Activated naive CD4-positive, alpha-beta T cell treated with Interleukin-2 at 50 U/mL for 16 hours (primary cell): Measurements from ENCODE around the gene TANC2.

ENCODE experiments used
- DNase-seq: peaks from one replicate; pipeline ENCODE4 v3.0.0-alpha.2; 2020

The TANC2 gene

GRCh38 chr17:62965686-62966425 is at the start of gene TANC2:
Gene TANC2 (plus strand): TSS chr17:62966235. CDS start chr17:63009560, 43,325 bp downstream.
- DNase-seq, result peak; percentile 79

GRCh38 chr17:62916684-62917571 is 49.1 kb upstream of the TANC2 start:
- no peak for DNase-seq

DNA sequence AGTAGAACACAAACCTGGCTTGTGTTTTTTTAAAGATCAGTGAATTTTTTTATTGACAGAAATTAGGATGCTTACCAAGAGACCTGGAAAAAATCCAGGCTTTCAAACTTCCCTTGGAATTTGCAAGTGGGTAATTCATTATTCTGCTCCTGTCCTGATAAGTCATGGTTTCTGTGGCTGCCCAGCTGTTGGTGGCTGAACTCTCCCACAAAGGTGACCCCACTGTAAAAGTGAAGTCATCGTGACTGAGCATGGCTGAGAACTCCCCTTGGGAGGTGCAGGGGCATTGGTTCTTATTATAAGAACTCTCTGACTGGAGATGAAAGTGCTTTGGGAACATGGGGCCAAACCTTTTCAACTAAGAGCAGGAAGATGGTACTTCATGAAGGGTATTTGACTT is 46.6 kb upstream of the TANC2 start:
- no peak for DNase-seq

GRCh38 chr17:62920300-62920699 is 45.7 kb upstream of the TANC2 start:
- DNase-seq, result no peak

- no peak for DNase-seq
These were observed 44.2 kb upstream of the TANC2 start for GRCh38 chr17:62921817-62922216.

DNA sequence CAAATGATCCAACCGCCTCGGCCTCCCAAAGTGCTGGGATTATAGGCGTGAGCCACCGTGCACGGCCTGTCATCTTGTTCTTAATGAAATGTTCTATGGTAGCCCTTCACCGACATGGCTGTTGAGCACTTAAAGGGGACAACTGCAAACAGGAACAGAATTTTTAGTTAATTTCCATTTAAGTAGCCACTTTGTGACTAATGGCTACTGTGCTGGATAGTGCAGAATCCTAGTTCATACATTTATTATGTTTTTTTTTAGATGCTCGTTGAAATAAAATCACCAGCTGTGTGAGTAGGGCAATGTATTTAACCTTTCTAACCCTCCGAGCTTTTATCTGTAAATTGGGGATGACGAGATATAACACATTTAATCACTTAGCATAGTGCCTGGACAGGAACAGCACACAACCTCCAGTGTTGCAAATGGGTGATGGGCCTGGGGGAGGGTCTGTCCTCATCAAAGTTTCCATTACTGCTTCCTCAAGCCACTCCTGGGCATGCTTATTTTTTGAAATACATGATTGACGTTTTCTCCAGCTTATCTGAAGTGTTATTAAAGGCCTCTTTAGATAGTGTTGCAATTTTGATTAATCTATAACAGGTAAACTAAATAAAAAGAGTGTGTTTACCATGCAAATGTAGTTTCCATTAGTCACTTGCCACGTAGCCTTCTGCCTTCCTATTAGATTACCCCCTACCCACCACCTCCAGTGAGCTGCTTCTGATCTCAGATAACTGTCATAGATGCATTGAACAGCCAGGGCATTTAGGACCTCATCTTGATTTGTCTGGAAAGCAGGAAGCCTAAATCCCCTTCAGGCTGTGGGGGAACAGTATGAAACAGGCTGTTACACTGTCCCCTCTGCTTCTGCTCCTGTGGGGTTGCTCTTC is 42.5 kb upstream of the TANC2 start:
- DNase-seq, result no peak

GRCh38 chr17:62925267-62925836 is 40.7 kb upstream of the TANC2 start:
- no peak for DNase-seq

DNA sequence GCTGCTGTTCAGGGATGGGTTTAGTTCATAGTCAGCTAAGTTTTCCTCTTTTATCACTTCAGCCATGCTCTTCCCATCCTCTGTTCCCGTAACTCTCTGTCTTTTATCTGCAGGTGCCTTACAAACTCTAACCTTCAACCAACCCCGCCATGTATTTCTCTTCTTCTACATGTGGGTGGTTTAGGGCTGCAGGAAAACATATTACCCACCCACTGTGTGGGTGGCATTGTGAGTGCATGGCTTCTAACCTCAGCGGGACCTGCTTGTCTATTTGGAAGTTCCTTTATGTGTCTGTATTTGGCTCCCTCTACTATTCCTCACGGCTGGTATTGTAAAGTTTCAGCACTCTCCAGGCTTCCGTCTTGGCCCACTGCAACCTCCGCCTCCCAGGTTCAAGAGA is 39.0 kb upstream of the TANC2 start:
- DNase-seq, result no peak

DNA sequence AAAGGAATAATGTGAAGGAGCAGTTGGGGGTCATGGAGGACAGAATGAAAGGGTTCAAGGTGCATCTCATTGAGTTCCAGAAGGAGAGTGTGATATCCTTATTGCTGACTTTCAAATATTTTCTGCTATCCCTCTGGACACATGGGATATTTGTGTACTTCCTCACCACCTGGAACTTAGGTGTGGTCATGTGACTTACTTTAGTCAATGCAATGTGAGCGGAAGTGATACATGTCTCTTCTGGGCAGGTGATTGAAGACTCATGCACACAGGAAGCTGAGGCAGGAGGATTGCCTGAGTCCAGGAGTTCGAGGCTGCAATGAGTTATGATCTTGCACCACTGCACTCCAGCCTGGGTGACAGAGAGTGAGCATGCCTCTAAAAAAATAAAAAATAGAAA is 36.7 kb upstream of the TANC2 start:
- DNase-seq, result no peak

DNA sequence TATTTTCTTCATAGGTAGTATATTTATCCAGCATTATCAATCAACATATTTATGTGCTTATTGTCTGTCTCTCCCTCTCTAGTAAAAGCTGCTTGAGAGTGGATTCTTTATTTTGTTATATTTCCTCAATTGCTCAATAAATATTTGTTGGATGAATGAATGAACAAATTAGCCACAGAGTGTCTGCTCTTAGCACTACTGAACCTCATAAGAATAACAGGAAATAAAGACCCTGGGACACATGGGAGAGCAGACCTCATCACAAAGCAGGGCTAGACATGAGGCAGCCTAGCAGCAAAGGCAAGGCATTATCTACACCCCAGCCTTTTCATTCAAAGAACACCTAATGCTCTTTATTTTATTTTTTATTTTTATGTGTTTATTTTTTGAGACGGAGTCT is 34.9 kb upstream of the TANC2 start:
- DNase-seq, result no peak

- no peak for DNase-seq
These were observed 32.3 kb upstream of the TANC2 start for GRCh38 chr17:62933501-62934385.

DNA sequence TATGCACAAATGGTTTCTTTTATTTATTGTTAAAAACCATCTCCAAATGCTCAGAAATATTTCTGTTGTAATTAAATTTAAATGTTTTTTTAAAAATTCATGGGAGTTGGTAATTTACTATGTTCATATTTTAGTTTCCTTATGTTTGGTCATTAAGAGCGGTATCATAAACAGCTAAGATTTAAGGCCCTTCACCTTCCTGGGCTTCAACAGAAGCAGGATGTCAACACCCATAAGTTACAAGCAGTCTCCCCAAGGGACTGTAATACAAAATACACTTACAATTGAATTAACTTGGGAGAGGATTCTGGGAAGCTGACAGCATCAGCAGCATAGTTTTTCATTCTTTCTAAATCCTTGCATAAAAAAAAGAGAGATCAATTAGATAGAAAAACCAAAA is 30.9 kb upstream of the TANC2 start:
- no peak for DNase-seq

DNA sequence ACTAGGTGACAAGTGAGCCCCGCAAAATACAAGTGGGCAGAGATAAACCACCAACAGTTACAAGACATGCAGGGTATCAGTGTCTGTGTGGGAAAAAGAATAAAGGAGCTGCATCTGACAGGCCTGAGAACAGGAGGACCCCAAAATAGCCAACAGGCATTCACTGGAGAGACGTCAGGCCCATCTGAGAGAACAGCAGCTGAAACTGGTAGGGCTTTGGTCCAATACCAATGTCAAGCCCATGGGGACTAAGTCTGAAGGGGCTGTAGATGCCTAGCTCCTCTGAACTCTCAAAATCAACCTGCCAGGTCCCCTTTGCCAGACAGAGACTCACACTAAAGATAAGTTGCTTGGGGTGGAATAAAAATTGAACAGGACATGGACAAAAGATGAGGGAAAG is 30.5 kb upstream of the TANC2 start:
- no peak for DNase-seq

- no peak for DNase-seq
These were observed 28.4 kb upstream of the TANC2 start for GRCh38 chr17:62937606-62938005.

DNA sequence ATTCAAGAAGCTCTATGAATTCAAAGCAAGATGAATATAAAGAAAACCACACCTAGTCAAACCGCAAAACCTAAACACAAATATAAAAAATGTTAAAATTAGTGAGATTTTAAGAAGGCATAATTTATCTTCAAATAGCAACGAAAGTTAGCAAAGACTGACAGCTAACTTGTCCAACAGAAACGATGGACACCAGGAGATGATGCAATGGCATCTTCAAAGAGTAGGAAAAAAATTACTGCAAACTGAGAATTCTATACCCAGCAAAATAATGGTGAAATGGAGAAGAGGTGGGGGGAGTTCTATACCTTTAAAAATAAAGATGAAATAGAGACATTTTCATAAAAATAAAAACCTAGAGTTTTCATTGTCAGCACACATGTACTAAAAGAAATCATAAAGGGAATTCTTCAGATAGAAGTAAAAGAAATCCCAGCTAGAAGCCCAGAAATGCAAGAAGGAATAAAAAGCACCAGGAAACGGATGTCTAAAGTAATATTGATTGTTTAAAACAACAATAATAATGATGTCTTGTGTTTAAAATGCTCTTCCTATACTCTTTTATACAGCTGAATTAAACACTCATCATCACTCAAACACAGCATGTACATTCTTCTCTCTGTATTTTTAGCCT is 24.6 kb upstream of the TANC2 start:
- DNase-seq, result no peak

- DNase-seq, result no peak
These were observed 17.7 kb upstream of the TANC2 start for GRCh38 chr17:62948370-62948769.

DNA sequence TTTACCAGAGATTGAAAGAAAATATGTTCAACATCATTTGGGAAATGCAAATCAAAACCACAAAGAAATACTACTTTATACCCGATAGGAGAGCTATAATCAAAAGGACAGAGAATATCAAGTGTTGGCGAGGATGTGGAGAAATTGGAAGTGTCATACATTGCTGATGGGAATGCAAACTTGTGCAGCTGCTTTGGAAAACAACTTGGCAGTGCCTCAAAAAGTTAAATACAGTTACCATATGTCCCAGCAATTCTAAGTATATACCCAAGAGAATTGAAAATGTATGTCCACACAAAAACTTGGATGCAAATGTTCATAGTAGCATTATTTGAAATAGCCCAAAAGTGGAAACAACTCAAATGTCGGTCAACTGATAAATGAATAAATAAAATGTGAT is 17.0 kb upstream of the TANC2 start:
- no peak for DNase-seq

DNA sequence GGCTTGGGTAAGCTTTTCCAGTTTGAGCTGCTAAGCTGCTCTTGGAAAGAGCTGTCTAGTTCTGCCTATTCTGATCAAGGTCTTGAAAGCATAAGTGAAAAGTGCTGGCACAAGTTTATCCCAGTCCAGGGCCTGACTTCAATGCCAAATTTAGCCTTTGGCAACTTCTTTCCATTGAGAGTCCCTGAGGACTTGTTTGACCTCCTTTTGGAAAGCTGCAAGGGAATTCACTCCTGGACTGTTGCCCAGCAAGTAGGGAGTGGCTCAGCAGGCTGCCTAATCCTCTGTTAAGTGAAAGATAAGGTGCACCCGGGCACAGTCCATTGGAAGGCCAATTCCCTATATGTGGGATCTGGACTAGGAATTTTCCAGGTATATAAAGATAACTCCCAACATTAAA is 16.0 kb upstream of the TANC2 start:
- DNase-seq, result no peak

DNA sequence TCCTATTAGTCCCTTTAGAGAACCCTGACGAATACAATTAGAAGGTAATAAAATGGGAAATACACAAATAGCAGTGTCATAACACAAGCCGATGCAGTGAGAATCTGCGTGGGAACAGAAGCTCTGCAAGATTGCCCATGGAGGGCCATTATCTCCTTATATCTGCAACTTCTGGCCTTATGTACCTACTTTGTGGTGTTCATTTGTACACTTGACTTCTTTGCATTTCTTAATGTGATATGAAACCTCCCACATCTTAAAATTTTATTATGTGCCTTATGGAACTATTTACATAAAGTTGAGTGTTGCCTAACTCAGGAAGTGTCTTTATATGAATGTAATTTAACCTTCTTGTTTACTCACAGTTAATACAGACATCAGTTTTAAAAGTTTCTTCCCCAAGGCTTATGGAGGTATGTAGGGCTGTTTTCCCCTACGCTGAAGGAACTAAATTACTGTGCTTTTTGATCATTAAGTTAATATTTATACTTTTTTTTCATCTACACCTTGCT is 10.1 kb upstream of the TANC2 start:
- no peak for DNase-seq

GRCh38 chr17:62963296-62963695 is 2.7 kb upstream of the TANC2 start:
- DNase-seq, result no peak

GRCh38 chr17:62964506-62964905 is 1.5 kb upstream of the TANC2 start:
- no peak for DNase-seq
